HG02840 (cell line): ENCODE results near the gene KRI1.
"Not testable (repeated sequence)": the region's sequence is repeated elsewhere in the genome, so short reads cannot be mapped to it uniquely, and the experiment has no call there.

Source experiments
- ATAC-seq: cut with Tn5 transposase; IDR thresholded peaks from one replicate; pipeline ENCODE4 v1.9.1; 2021; ENCODE audit warnings: mild to moderate bottlenecking, moderate library complexity, moderate number of reproducible peaks; ENCODE audit not compliant: unreplicated experiment, low FRiP score

The KRI1 gene

DNA sequence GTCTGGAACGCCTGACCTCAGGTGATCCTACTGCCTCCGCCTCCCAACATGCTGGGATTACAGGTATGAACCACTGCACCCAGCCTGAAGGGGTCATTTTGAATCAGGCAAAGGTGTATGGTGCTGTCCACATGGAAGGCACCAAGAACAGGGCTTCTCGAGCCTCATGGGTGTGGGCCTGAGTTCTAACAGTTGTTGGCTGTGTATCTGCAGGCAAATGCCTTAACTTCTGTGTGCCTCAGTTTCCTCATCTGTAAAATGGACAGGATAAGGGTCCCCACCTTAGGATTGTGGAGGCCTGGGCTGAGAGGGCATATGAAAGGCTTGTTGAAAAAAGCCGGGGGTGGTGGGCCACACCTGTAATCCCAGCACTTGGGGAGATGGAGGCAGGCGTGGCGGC is 12.1 kb upstream of the KRI1 start:
- ATAC-seq: no peak

DNA sequence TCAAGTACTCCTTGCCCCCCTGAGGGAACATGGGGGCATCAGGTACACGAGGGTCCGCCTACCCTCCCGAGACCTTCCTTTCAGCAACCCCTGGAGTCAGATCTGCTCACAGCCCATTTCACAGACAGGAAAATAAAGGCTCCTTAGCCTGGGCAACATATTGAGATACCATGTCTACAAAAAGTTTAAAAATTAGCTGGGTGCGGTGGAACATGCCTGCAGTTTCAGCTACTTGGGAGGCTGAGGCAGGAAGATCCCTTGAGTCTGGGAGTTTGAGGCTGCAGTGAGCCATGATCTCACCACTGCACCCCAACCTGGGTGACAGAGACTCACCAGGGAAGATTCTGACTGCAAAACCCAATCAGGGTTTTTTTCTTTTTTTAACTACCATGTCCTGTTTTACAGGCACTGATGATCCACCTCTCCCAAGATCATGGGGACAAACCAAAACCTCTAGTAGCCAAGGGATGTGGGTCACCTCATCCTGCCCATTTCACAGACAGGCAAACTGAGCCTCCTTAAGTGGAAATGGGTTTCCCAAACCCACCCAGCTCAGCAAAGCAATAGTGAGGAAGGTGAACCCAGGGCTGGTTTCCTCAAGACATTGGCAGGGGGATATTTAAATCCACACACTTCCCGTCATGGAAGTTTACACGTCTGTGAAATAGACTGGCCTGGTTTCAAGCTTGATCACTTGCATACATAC is 9.4 kb upstream of the KRI1 start:
- no peak for ATAC-seq

DNA sequence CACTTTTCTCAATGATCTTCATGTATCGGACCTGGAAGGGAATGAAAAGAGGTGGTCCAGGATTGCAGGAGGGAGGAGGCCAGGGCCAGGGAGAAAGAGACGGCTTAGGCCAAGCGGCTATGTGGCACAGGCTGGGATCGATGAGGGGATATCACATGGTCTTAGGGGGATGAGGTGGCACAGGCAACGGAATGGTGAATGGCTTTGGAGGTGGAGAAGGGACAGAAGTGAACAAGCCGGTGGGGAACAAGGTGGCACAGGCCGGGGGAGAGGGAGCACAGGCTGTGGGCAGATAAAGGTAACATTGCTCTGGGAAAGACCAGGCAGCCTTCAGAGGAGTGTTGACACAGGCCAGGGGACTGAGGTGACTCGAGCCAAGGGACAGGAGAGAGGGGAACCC is 8.7 kb upstream of the KRI1 start:
- ATAC-seq: no peak

DNA sequence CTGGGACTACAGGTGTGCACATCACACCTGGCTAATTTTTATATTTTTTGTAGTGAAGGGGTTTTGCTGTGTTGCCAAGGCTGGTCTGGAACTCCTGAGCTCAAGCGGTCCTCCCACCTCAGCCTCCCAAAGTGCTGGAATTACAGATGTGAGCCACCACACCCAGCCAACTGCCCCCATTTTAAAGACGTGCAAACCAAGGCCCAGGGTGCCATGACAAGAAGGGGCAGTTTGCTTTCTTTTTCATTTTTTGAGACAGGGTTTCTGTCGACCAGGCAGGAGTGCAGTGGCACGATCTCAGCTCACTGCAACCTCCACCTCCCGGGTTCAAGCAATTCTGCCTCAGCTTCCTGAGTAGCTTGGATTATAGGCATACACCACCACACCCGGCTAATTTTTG is 8.0 kb upstream of the KRI1 start:
- ATAC-seq: not testable (repeated sequence)

DNA sequence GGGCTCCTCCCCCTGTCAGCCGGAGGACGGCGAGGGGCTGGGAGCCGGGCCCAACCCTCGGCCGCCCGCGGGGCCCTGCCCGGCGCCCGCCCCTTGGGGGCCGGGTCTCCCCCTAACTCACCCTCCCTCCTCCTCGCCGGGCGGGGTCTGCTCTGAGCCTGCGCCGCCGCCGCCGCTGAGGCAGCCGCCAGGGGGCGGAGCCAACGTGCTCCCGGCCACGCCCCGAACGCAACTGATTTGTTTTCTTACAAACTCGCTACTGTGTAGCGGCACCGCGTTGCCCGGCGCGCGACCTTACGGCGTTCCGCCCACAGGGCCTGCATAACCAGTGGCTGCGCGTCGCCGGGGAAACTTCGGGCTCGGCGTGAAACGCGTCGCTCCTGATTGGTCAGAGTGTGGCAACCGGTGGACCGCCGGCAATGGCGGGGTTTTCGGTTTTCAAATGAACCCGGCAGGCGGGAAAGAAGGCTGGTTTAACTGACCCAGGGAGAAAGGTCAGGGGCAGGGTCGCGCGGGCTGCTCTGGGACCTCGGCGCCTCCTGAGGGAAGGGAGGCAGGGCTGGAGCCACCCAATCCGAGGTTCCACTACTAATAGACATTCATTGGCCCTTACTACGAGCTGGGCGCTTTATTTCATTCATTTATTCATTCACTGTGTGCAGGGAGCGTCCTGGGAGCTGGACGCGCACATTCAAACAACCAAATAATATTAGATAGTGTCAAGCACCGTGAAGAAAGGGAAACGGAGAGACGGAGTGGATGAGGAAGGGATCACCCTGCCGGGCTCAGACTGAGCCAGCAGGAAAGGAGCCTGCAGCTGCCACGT is 3.2 kb upstream of the KRI1 start, which contains the start of gene CDKN2D:
CDKN2D (minus strand) TSS at position 154 of the 826 bp plus-strand sequence. CDS start 326 bp downstream, outside the sequence.
- ATAC-seq: peak; percentile 64

DNA sequence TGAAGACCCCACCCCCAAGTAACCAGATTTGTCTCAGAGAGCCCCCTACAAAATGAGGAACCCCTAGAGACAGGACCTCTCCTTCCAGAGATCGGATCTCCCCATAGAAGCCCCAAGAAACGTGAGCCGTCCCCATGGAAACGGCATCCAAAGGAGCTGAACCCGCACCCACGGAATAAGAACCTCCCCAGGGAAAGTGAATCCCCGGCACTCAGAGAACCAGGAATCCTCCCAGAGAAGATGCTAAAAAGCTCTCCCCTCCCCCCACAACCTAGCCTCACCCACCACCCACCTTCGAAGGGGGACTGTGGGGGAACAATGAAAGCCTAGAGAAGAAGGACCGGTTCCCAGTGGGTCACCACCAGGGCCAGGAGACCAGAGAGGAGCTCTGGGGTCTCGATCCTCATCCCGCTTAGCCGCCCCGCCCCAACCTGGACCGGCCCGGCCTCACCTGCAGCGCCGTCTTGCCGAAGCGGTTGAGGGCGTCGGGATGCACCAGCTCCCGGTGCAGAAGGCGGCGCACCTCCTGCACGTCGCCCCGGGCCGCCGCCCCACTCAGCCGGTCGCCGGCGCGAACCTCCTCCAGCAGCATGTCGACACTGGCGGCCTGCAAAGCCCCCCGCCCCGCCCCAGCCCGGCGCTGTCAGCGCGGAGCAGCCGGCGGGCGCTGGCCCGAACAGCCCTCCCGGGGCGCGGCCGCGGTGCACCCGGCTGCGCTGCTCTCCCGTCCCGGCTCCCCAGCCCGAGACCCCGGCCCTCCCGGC is 2.4 kb upstream of the KRI1 start:
- ATAC-seq: no peak

DNA sequence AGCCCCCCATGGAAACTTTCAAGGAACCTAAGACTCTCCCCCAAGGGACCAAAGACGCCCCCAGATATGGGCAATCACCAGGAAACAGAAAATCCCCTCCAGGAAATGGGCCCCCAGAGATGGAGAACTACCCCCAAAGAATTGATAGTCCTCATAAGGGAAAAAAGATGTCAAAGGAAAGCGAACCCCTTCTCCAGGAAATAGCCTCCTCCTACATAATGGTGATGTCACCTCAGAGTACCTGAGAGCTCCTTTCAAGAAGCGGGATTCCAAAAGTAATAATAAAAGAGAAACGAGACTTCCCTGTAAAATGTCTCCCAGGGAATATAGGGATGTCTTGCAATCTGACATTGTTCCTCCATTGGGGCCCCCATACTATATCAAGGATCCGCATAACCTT is 1.8 kb upstream of the KRI1 start:
- ATAC-seq: no peak

DNA sequence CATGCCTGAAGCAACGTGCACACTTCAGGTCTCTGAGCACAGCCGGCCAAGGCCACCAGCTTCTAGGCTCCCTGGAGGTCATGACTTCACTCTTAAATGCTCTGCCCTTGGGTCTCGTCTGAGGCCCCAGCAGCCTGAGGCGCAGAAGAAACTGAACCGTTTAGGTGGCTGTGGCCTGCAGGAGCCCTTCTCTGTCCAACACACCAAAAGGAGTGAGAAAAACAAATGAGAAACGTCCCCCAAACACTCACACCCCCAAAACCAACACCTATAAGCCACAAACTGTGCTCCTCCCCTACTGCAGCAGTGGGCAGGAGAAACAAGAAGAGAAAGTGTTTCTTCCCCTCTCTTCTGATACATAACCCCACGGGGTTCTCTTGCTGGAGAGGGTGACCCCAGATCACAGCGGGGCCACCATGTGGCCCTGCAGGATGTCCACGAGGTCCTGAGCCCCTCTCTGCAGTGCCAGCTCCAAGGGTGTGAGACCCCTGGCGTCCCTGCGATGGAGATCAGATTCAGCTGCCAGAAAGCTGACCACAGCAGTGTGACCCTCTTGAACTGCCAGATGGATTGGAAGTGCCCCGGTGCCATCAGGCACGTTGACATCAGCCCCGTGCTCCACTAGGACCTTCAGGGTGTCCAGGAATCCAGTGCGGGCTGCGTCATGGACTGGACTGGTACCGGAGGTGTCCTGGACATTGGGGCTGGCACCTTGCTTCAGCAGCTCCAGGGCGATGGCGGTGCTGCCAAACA is 1.0 kb upstream of the KRI1 start:
- no peak for ATAC-seq

DNA sequence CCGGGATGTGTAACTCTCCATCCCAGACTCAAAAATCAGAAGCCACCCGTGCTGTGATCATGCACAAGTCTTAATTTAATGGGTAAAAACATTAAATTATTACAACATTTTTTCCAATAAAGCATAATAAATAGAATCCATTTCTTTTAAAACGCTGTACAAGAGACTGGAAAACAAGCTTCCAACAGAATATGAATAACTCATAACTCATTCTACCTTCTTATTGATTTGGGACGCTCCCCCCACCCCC is 523 bp upstream of the KRI1 start:
- ATAC-seq: no peak

DNA sequence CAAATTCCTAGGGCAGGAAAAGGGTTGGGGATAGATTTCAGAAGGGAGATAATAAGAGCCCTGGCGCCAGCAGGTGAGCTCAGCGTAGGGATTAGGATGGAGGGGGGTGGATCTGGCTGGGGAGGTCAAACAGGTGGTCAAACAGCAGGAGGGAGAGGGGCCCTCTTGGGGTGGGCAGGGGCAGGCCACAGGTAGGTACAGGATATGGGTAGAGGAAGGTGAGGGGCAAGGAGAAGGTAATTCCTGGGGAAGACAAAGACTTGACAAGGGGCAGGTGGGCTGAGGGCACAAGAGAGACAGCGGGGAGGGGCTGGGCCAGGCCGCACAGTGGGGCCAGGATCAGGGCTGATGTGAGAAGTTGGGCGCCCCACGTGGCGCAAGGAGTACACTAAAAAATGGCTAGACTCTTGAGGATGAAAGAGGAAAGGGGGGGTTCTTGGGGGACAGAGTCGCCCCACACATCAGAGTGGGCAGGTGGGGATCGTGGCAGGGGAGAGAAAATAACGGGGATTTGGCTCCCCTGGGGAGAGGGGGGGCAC is 713 bp downstream of the KRI1 start:
- no peak for ATAC-seq

DNA sequence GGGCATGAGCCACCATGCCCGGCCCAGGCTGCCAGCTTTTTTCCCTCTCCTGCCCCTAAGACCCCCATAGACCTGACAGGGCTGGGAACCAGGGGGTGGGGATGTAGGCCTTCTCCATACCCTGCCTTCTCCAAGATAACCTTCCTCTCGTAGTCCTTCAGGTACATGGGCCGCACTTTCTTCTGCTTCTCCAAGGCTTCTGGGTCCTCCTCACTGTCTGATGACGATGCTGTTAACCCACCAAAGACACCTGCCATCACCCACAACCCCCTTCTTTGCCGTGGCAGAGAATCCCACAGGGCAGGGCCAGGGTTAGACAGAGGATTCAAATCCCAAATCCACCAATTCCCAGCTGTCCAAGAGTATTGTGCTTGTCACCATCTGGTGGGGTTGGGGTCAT is 3.2 kb downstream of the KRI1 start:
- ATAC-seq: no peak

DNA sequence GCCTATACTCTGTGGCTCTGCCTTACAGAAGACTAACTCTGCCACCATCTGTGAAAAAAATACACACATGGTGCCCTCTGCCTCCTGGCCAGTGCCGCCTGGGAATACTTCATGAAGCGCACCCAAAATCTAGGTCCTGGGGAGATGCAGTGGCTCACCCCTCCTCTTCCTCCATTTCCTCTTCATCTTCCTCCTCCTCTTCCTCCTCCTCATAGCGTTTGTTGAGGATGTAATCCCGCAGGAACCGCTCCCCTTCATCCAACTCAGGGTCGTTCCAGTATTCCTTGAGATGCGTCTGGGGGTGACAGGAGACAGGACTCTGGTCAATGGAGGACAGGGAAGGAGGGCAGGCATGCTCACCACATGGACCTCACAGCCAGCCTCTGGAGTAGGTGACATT is 5.7 kb downstream of the KRI1 start:
- ATAC-seq: no peak

DNA sequence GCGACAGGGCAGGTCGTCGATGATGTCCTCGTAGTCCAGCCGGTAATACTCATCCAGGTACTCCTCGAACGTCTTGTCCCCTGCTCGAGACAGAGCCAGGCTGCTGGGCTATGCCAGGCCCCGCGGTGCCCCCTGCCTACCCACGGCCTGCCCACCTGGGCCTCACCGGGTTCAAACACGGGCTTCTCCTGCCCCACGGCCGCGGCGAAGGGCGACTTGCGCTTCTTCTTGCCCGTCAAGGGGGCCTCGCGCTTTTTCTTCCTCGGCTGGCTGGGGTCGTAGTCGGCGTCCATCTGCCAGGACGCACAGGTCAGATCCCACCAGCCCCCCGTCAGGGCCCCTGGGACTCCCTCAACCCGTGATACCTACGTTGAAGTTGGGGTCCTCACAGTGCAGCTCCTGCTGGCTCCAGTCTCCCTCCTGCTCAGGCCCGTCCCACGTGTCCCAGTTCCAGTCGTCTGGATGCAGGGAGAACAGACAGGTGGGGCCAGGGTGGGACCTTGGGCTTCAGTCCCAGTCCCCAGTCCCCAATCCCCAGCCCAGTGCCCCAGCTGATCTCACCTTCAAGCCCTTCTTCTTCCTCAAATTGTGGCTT is 8.1 kb downstream of the KRI1 start:
- ATAC-seq: no peak

DNA sequence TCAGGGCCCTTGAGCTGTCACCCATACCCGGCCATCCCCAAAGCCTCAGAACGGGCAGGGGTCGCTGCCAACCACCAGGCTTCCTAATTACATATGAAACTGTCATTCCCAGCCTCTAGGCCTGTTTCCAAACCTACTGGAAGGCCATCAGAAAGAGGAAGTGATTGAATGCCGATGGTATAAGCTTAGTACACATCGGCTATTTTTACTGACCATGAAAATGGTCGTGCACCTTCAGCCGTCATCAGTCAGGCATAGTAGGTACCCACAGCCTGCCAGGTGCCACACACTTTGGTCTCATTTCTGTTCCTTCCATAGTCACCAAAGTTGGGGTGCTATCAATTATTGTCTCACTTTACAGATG is 10.2 kb downstream of the KRI1 start:
- no peak for ATAC-seq

DNA sequence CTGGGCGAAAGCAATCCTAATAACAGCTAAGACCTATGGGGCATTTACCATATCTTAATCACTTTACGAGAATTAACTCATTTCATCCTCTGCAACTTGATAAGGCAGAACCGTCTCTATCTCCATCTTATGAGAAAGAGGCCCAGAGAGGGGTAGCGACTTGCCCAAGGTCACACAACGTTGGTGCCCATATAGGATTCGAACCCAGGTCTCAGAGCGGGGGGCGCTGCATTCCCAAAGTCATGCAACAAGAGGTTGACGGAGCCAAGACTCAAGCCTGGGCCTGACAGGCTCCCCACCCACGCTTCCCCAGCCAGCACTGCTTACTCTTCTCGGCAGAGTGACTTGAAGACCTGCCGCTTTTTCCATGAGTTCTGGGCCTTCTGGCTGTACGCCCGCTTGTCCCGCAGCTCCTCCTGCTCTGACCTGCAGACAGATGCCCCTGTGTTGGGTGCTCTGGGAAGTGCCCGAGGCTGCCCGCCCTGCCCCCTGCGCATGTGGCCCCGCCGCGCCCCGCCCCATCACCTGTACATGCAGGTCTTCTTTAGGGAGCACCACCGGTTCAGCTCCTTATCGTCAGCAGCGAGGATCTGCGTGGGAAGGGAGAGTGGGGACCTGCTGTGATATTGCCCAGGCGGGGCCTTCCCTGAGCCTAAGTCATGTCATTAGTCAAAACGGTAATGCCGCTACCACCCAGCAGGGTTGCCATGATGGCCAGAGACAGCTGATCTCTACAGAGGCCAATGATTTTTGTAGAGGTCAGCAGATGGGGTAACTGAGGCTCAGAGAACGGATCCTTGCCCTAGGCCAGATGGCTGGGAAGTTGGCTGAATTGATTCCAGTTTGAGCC is 10.8 kb downstream of the KRI1 start:
- no peak for ATAC-seq

DNA sequence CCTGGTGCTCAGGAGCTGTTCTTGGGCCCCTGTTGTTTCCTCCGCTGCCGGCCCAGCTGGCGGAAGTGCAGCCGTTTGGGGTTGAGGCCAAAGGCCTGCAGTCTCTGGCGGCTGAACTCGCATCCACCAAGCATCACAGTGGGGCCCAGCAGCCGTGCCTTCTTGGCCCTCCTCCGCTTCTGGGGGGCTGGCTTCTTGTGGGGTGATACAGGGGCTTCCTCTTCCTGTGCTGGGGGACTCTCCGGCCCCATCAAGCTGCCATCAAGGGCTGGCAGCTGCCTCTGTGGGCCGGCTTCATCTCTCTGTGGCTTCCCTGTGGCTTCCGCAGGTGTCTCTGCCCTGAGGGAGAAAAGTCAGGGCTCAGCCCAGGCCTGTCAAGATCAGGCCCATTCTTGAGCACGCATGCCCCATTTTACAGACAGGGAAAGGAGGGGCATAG is 11.8 kb downstream of the KRI1 start:
- peak; percentile 55 for ATAC-seq

DNA sequence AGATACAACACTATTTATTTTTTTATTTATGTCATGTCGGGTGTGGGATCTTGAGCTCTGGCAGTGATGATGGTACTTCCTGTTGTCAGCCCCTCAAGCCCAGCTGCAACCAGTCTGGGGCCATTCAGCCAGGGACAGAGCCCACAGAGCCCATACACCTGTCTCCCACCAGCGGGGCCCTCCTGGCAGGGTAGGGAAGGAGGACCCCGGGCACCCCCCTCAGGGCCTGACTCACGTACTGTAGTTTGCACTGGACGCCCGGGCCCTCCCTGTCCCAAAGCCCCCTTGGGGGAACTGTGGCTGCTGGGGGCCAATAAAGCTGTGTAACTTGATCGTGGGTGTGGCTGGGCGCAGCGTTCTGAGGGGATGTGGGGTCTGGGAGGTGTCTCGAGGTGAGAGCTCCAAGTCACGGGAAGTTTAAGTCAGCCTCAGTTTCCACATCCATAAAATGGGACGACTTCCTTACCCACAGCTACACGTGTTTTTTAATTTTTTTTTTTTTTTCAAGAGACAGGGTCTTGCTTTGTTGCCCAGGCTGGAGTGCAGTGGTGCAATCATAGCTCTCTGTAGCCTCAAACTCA is 12.6 kb downstream of the KRI1 start:
- ATAC-seq: no peak

DNA sequence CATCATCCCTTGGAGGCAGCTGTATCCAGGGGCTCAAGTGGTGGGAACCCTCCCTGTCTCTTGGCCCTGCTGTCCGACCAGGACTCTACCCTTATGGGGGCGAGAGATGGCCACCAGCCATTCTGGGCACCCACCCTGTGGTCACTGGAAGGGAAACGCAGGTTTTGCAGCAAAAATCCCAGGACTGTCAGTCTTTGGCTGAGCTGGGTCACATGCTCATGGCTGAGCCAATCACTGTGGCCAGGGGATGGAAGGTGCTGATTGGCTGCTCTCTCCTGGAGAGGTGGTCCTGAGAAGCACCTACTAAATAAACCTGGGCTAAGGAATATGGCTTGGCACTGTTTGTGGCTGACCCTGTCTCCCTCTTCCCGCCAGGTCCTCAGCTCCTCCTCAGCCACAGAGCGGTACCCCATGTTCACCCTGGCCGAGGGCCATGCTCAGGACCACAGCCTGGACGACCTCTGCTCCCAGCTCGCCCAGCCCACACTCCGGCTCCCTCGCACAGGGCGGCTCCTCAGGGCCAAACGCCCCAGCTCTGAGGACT is 13.2 kb downstream of the KRI1 start:
- ATAC-seq: no peak
